HG03103 (cell line): ENCODE data around the gene PECR.

ENCODE experiments used
- ATAC-seq: cut with Tn5 transposase; IDR thresholded peaks from one replicate; pipeline ENCODE4 v1.9.1; 2021; ENCODE audit warnings: low read depth; ENCODE audit not compliant: unreplicated experiment

Gene PECR

DNA sequence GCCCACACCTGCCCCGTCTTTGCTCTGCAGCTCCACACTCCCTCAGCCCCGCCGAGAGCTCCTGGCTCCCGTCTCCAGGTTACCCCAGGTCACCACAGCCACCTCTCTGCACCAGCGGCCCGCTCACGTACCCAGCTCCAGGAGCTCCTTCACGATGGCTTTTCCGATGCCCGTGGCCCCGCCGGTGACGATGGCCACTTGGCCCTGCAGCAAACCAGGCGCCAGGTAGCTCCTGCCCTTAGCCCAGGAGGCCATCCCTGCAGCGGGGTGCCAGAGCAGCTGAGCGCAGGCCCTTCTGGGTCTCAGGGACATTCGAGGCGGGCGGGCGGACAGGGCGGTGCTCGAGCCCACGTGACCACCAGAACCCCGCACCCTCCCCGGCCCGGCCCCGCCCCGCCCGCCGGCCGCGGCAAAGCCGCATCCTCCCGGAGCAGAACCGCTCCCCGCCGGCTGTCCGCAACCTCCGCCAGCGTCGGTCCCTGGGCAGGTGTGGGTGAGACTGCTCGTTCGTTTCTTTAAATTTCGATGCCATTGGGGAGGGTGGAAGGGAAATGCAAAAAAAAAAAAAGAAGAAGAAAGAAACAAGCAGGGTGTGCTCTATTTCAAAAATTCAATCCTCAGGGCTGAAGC is at the start of gene PECR, which contains the start of gene TMEM169:
Gene PECR (minus strand): TSS at position 323 of the 630 bp plus-strand sequence. CDS start 68 bp downstream, at position 255.
Gene TMEM169 (plus strand): TSS at position 433 of the 630 bp plus-strand sequence. CDS start 14,045 bp downstream, outside the sequence.
- peak; percentile 90 for ATAC-seq

DNA sequence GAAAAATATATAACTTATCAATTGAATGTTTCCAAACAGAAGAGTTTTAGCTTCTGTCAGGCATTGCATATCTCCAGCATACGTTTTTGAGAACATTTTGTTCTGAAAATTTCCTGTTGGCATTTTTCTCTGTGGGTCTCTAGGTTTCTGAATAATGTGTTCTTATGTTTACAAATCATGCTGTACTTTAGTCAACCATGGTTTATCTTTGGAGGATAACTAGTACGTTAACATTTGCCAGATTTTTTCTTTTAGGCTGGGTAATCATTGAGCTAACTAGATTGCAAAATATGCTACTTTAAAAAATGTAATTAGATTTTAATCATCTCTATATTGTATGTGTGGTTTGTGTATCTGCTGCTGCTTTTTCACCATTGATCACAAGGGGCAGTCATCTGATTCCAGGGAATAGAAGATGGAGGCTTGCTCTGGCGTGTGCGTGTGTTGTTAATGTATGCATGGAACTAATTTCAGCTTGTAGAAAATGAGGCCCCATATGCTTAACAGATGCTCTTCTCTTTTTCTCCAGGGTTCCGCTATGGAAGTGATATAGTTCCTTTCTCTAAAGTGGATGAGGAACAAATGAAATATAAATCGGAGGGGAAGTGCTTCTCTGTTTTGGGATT is 48.9 kb upstream of the PECR start:
- ATAC-seq = no peak

DNA sequence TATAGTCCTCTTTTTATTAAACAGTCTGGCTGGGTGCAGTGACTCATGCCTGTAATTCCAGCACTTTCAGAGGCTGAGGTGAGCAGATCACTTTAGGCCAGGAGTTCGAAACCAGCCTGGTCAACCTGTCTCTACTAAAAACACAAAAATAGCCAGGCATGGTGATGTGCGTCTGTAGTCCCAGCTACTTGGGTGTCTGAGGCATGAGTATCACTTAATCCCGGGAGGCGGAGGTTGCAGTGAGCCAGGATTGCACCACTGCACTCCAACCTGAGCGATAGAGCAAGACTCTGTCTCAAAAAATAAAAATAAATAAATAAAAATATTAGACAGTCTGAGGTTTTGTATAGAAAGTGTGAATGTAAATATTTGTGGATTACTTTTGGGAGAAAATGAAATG is 45.3 kb upstream of the PECR start:
- no peak for ATAC-seq

DNA sequence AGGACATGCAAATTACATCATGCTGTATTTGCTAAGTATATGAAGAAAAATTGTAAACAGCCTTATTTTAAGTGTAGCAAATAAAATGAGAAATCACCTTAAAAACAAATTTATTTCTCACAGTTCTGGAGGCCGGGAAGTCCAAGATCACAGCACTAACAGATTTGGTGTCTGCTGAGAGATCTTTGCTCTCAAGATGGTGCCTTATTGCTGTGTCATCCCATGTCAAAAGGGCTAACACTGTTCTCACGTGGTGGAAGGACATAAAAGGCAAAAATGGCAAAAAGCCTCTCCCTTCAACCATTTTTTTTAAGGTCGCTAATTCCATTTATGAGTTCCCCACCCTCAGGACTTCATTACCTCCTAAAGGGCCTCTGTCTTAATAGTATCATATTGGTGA is 39.6 kb upstream of the PECR start:
- no peak for ATAC-seq

DNA sequence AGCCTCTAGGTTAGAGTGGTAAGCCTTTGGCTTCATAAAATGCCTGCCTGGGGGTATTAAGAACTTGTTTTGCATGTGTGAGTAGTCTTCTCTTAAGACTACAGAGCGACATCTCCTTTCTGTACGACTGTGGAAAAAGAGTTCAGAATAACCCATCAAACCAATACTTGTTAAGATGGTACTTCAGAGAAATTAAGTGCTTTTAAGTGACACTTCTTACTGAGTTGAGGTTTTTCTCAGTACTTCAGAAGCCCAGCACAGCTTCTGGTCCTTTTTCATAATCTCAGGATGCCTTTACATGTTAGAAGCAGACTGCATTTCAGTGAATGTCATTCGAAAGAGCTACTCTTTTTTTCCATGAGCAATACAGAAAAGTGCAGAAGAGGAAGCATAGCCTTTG is 38.4 kb upstream of the PECR start:
- no peak for ATAC-seq

DNA sequence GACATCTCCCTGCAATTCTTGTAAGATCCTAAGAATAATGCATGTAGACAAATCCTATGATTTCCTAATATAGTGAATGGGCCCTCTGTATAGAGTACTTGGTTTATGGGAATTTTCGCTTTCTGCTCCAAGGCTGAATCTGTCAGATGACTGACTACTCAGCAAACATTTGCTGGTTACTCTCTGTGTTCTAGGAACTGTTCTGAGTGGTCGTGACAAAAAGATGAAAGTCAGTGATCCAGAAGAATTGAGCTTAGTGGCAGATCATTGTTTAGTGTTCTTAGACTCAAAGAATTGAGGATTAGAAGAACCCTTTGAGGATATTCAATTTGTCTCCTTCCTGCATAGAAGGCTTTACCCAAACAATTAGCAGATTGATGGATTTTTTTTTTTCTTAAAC is 37.5 kb upstream of the PECR start:
- no peak for ATAC-seq

DNA sequence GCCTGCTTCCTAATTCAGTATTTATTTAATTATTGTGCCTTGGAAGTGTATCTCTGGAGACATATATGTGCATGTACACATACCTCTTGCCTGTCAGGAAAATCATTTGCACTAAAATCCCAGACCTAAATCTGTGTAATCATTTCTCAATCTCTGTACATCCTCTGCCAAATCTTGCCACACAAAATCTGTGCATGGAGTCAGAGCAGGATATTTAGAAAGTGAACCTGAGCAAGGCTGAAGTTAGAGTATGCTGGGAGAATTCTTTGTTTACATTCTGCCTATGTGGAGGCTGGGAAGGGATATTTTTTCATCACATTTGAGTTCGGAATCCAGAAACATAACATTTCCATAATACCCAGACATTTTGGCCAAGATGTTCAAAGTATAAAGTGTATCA is 36.9 kb upstream of the PECR start:
- ATAC-seq = no peak

DNA sequence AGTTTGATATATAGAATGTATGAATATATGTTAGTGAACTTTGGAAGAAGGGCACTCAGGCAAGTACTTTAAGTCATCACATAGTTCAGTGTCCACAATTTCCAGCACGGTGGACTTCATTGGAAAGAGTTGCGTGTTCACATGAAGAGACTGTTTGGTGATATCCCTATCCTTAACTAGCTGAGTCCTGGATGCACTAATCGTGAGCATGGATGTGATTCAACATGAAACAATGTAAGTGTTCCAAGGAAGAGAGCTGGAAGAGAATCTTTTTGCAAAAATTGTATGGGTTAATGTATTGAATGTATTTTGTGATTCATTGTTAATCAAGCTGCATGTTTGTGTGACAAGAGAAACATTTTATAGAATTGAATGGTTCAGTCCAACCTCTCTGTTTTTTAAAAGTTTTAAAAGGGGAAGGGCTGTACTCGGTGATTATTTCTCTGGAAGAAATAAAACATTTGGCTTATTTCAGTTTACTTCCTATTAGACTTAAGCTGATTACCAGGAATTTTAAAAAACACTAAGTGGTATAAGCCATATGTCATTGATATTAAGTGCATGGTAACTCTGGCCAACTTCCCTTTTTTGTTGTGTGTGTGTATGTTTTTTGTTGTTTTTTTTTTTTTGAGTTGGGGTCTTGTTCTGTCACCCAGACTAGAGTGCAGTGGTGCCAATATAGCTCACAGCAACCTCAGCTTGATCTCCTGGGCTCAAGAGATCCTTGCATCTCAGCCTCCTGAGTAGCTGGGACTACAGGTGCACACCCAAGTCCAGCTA is 36.1 kb upstream of the PECR start:
- ATAC-seq = no peak

DNA sequence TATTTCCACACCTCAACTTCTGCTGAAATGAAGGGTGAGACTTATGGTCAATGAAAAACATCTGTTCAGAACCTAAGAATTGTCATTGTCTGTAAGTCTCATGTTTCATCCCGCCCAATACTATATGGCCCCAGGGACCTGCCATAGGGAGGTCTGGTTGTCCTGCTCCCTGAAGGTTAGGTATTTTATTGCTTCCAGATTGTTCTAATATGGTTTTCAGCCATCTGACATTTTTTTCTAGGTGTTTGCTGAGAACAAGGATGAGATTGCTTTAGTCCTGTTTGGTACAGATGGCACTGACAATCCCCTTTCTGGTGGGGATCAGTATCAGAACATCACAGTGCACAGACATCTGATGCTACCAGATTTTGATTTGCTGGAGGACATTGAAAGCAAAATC is 34.8 kb upstream of the PECR start:
- ATAC-seq = no peak

DNA sequence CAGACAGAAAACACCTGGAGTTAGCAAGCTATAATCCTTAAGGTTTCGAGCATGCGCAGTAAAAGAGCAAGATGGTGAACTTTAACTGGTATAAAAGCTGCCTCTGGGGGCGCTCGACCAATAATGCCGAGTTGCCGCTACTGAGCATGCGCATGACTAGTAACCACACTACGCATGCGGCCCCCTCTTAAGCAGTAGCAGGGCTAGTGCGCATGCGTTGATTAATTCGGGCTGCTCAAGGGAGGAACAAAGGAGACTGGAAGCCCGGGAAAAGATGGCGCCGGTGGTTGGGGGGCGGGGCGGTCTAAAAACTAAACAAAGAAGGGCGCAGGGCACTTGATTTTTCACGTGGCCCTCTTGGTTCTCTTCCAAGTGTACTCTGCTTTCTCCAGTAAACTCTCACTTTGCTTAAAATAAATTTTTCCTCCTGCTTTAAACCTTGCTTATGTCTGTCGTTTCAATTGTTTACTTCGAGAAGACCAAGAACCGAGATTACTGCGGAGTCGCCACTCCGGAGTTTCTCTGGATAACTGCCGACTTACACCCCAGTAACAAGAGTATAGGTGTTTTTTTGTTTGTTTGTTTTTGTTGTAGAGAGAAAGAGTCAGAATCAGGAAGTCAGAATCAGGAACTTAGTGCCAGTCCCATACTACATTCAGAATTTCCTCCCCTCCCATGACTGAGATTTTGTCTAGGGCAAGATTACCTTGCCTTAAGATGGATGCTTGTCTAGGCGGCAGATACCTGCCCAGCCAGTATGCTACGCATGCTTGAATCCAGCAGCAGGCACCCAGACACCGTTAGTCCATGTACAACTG is 33.3 kb upstream of the PECR start:
- peak; percentile 49 for ATAC-seq

DNA sequence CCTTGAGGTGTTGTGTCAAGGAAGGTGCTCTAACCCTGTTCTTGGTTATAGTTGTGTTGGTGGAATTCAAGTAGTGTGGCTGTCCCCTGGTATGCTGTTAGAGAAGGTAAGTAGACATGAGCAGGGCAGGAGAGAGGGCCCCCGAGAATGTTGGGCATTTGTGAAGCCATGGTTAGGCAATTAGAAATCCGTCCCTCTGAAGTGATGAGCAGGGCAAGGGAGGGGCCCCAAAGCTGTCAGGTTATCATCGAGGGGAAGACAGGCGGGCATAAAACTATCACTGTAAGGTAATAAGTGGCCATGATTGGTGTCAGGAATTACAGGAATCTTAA is 32.7 kb upstream of the PECR start:
- peak; percentile 1 for ATAC-seq

DNA sequence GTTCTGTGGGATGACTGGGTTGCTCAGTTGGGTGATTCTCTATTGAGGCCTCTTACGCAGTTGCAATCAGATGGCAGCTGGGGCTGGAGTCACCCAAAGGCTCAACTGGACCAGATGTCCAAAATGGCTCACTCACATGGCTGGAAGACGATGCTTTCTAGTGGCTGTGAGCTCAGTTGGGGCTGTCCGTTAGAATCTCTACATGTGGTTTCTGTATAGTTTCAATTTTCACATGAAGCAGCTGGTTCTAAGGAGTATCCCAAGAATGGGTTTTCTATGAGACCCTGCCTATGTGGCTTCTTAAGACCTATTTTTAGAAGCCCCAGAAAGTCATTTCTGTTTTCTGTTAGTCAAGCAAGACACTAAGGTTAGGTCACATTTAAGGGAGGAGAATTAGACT is 32.0 kb upstream of the PECR start:
- ATAC-seq = peak; percentile 64

DNA sequence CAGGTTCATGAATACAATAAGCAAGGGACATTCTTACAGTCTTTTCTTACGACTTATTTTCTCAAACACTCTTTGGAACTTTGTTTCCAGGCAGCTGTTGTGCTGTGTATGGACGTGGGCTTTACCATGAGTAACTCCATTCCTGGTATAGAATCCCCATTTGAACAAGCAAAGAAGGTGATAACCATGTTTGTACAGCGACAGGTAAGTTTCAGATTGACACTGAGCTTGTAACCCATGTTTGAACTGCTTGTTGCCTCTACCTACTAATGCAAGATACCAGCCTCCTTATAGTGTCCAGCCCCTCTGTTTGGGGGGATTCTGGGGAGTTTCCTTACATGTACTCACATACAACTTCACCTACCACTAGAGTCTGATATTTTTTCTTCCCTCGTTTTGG is 31.3 kb upstream of the PECR start:
- ATAC-seq = no peak

DNA sequence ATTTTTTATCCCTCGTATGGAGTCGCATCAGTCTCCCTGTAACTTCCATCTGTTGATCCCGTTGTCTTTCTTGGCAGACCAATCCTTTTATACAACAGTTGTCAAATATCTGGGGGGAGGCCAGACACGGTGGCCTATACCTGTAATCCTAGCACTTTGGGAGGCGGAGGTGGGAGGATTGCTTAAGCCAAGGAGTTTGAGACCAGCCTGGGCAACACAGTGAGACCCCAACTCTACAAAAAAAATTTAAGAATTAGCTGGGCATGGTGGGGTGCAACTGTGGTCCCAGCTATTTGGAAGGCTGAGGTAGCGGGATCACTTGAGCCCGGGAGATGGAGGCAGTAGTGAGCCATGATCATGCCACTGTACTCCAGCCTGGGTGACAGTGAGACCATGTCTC is 29.5 kb upstream of the PECR start:
- ATAC-seq = no peak

DNA sequence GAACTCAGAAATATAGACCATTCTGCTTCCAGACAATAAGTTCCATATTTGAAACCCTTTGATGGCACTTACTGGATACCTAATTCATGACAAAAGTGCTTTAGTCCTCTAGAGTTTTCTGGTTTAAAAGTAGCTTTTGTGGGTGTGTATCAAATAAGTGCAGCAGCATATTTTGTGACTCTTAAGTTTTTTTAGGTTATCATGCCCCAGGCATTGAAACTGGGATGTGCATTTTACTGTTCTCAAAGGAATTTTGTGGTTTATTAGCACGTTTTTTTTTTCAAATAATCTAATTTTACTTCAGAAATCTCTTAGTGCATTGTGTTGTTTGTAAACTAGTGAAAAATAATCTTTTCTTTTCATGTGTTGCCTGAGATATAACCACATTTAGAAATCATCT is 29.0 kb upstream of the PECR start:
- ATAC-seq = no peak

DNA sequence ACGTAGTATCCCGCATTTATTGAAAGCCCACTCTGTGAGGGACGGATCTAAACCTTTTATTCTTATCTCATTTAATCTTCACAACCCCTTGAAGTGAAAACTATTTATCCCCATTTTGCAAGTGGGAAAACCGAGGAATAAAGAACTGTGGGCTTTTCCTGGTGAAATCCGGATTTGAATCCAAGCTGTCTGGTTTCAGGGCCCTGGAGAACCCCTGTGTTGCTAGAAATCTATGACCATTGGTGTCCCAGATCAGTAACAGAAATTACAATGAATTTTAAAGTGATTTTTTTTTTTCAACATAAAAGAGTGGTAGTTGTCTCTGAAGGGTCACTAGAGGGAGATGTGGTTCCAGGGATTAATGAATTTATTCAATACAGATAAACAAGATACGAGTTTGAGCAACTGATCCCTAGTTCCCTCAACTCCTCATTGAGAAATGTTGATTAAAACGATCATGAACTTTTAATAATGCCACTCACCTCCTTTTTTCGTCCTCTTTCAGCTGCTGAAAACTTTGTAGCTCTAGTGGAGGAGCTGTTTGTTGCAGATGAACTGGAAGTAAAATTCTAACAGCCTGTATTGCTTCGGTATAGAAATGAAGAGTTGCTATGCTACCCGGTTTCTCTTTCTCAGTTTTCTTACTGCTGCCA is 28.5 kb upstream of the PECR start:
- no peak for ATAC-seq

DNA sequence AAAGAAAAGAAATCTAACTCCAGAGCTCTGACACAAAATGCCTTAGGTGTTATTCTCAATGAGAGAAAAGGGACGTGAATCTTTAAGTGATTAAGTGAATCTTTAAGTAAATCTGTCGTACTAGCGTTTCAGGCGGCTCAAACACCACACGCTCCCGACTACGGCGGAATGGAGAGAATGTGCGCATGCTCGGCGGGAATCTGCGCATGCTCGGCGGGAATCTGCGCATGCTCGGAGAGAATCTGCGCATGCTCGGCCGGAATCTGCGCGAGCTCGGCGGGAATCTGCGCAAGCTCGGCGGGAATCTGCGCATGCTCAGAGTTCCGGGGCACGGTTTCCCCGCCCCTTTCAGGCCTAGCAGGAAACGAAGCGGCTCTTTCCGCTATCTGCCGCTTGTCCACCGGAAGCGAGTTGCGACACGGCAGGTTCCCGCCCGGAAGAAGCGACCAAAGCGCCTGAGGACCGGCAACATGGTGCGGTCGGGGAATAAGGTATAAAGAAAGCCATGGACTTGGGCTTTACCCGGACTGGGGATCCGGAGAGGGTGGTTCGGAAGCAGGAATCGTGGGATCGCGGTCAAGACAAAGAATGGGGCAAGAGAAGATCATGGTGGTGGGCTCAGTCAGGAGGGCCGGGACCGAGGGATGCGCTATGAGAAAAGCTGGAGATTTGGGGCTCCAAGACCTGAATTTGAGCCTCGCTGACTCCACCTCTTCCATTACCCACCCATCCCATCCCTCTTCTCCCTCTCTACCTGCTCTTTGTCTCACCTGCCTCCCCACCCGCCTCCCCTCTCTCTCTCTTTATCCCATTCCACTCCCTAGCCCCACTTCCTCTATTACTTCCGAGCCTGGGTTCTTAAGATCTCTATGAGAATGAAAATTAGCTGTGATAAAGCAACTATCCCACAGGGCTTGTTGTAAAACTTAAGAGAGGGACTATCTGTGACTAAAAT is 27.6 kb upstream of the PECR start, which contains the start of gene XRCC5:
Gene XRCC5 (plus strand): TSS at position 382 of the 955 bp plus-strand sequence. CDS start 89 bp downstream, at position 471.
- ATAC-seq = peak; percentile 40

DNA sequence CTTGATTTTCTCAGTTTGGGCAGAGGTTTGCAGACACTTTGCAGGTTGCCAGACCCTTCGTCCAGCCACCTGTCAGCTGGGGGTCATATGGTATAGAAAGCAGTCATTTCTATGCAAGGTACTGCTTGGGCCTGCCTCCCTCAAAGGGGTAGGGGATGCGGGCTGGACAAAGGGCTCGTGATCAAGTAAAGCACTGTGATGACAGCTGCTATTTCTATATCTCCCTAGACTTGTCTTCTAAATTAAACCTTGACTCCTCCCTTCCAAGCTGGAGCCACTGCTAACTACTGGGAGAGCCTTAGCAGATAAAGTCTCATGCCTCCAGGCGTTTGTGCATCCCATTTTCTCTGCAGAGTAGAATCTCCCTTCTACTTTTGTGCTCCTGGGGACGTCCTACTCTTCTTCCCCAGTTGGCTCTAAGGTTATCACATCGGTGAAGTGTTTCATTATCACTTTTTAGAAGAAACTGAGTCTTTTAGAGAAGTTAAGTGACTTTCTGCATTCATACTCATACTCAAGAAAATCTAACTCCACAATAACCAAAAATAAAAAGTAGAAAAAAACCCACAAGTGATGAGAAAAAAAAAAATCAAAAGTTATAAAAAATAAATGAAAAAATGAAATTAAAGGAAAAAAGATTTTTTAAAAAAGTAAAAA is 26.8 kb upstream of the PECR start:
- ATAC-seq = no peak

DNA sequence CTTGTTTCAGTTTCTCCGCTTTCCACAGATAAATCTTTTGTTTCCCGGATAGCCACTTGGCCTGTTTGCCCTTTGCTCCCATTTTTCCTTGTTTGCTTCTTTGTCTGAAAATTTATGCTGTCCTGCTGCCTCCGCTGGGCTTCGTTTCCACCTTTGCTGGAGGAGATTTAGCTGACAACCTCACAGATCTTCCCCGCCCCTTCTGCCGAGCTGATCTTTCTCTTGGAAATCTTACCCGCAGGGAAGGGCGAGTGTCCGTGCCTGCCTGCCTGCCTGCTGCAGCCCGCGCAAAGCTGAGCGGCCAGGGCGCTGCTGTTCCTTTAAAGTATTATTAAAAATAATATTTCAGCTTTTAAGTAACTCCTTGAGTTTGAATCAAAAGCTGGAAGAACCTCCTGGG is 26.2 kb upstream of the PECR start:
- ATAC-seq = no peak
